SK-N-SH (cell line): ENCODE measurements around the gene PRKN. TPM values are rescaled to one million over a fixed set of nuclear protein-coding genes. Genes with fewer than 3 reads are reported as not detected.

Source experiments
- CTCF ChIA-PET: fragments of 300-600, 350-600 bp; formaldehyde crosslinking; extraction: SDS; loops from one replicate; lab custom pipeline; 2021; lab: Yijun Ruan, JAX
- POLR2A ChIA-PET: fragments of 350-600 bp; sonication (Branson Sonifier 250); formaldehyde crosslinking; extraction: SDS; loops from one replicate; lab custom pipeline; 2020; ENCODE audit warnings: antibody characterized with exemption, inconsistent platforms; lab: Yijun Ruan, JAX
- DNase-seq: peaks from one replicate; pipeline ENCODE4 v3.0.0; 2012
- H2AFZ ChIP-seq: fragments of 200-600 bp; sonication (generic); 2 replicates; pipeline ENCODE4 v1.8.1; 2016; ENCODE audit warnings: antibody characterized with exemption, mild to moderate bottlenecking, low read depth
- H3F3A ChIP-seq: fragments of 200-600 bp; sonication (generic); replicated peaks from 2 replicates; pipeline ENCODE3; 2016; ENCODE audit warnings: antibody characterized with exemption, mild to moderate bottlenecking; ENCODE audit not compliant: insufficient read depth
- H3K27ac ChIP-seq, 2 experiments: fragments of 200-500 bp in 1 of 2; fragments of 200-600 bp in 1 of 2; sonication (Bioruptor generic) in 1 of 2; sonication (generic), shearing (Covaris generic) in 1 of 2; 2 replicates each; pipeline versions ENCODE4 v1.5.1 to v1.6.1; 2014 to 2016; ENCODE audit warnings: low read depth in 2 of 2, inconsistent platforms in 1 of 2, low read length in 1 of 2, mild to moderate bottlenecking in 1 of 2, mixed read lengths in 1 of 2
- H3K27me3 ChIP-seq: fragments of 200-600 bp; sonication (generic), shearing (Covaris generic); 2 replicates; pipeline ENCODE4 v1.6.1; 2016; ENCODE audit warnings: mixed run types; ENCODE audit not compliant: insufficient read depth
- H3K36me3 ChIP-seq, 2 experiments: fragments of 200-500 bp in 1 of 2; fragments of 200-600 bp in 1 of 2; sonication (Bioruptor generic) in 1 of 2; sonication (generic) in 1 of 2; replicated peaks in 1 of 2; 2 replicates each; pipeline versions ENCODE3 to v1.5.1; 2014 to 2016; ENCODE audit warnings: low read length in 1 of 2, mild to moderate bottlenecking in 1 of 2; ENCODE audit not compliant: insufficient read depth in 2 of 2, control insufficient read depth in 1 of 2
- H3K4me1 ChIP-seq, 2 experiments: fragments of 200-500 bp in 1 of 2; fragments of 200-600 bp in 1 of 2; sonication (Bioruptor generic) in 1 of 2; sonication (generic), shearing (Covaris generic) in 1 of 2; 2 replicates each; pipeline versions ENCODE4 v1.5.1 to v1.6.1; 2014 to 2016; ENCODE audit warnings: low read depth in 1 of 2, low read length in 1 of 2, mixed run types in 1 of 2; ENCODE audit not compliant: insufficient read depth in 2 of 2, control insufficient read depth in 1 of 2
- H3K4me2 ChIP-seq: fragments of 200-600 bp; sonication (generic), shearing (Covaris generic); 2 replicates; pipeline ENCODE4 v1.6.1; 2017; ENCODE audit warnings: mixed run types
- H3K4me3 ChIP-seq, 2 experiments: fragments of 200-500 bp in 1 of 2; fragments of 200-600 bp in 1 of 2; sonication (Bioruptor generic) in 1 of 2; sonication (generic), shearing (Covaris generic) in 1 of 2; 2 replicates each; pipeline versions ENCODE4 v1.5.1 to v1.8.1; 2014 to 2016; ENCODE audit warnings: low read depth in 2 of 2, inconsistent platforms in 1 of 2, low read length in 1 of 2, mild to moderate bottlenecking in 1 of 2, mixed read lengths in 1 of 2, moderate library complexity in 1 of 2
- H3K79me2 ChIP-seq: fragments of 200-600 bp; sonication (generic); 2 replicates; pipeline ENCODE4 v1.8.1; 2017; ENCODE audit warnings: mild to moderate bottlenecking; ENCODE audit not compliant: insufficient read depth
- H3K9ac ChIP-seq: fragments of 200-600 bp; sonication (generic); 2 replicates; pipeline ENCODE4 v1.6.1; 2017; ENCODE audit warnings: mixed run types
- H3K9me2 ChIP-seq: fragments of 200-600 bp; sonication (generic); 2 replicates; pipeline ENCODE4 v1.6.1; 2017; ENCODE audit warnings: mixed run types
- H3K9me3 ChIP-seq: fragments of 200-600 bp; sonication (generic); 2 replicates; pipeline ENCODE4 v1.6.1; 2017; ENCODE audit warnings: mixed run types, mild to moderate bottlenecking, moderate library complexity
- H4K20me1 ChIP-seq: fragments of 200-600 bp; sonication (generic); 2 replicates; pipeline ENCODE4 v1.6.1; 2017; ENCODE audit warnings: mild to moderate bottlenecking, mixed run types; ENCODE audit not compliant: insufficient read depth
- ELF1 ChIP-seq: IDR thresholded peaks from 2 replicates; pipeline ENCODE4 v1.4.0; 2012
- EP300 ChIP-seq, 2 experiments: IDR thresholded peaks; 2 replicates each; pipeline versions ENCODE4 v1.4.0 to v1.6.1; 2012; ENCODE audit warnings: borderline replicate concordance in 1 of 2, low read depth in 1 of 2, low read length in 1 of 2
- EZH2phosphoT487 ChIP-seq: fragments of 200-600 bp; sonication (generic); IDR thresholded peaks from 2 replicates; pipeline ENCODE4 v1.6.1; 2017; ENCODE audit warnings: low read depth, mixed run types, mild to moderate bottlenecking, antibody characterized with exemption, moderate library complexity, borderline replicate concordance
- FOSL2 ChIP-seq: IDR thresholded peaks from 2 replicates; pipeline ENCODE4 v1.4.0; 2012; ENCODE audit warnings: low read depth, mild to moderate bottlenecking, moderate library complexity, borderline replicate concordance
- FOXM1 ChIP-seq: IDR thresholded peaks from 2 replicates; pipeline ENCODE4 v1.4.0; 2012; ENCODE audit warnings: low read depth, mild to moderate bottlenecking
- MEF2A ChIP-seq: IDR thresholded peaks from 2 replicates; pipeline ENCODE4 v1.4.0; 2012; ENCODE audit warnings: low read depth, borderline replicate concordance
- MXI1 ChIP-seq: IDR thresholded peaks from 2 replicates; pipeline ENCODE4 v1.6.1; 2012; ENCODE audit warnings: mild to moderate bottlenecking, low read depth, low read length, improper control_type of control experiment
- RAD21 ChIP-seq: IDR thresholded peaks from 2 replicates; pipeline ENCODE4 v1.6.1; 2012; ENCODE audit warnings: mild to moderate bottlenecking, low read length
- RCOR1 ChIP-seq: fragments of 150-350 bp; IDR thresholded peaks from 2 replicates; pipeline ENCODE4 v1.6.1; 2017; ENCODE audit warnings: antibody characterized with exemption, low read length
- SIN3A ChIP-seq: IDR thresholded peaks from 2 replicates; pipeline ENCODE4 v1.6.1; 2012; ENCODE audit warnings: low read depth, mild to moderate bottlenecking, low read length, moderate library complexity, borderline replicate concordance
- TAF1 ChIP-seq: IDR thresholded peaks from 2 replicates; pipeline ENCODE4 v1.6.1; 2012; ENCODE audit warnings: low read depth, mild to moderate bottlenecking, low read length, moderate library complexity, borderline replicate concordance
- TCF12 ChIP-seq: IDR thresholded peaks from 2 replicates; pipeline ENCODE4 v1.4.0; 2012
- TEAD4 ChIP-seq: IDR thresholded peaks from 2 replicates; pipeline ENCODE4 v1.4.0; 2012; ENCODE audit warnings: mild to moderate bottlenecking, borderline replicate concordance; ENCODE audit not compliant: insufficient read depth
- WGBS: methylation state at CpG from one replicate; pipeline ENCODE4 v1.1.6; 2017; ENCODE audit warnings: low lambda C conversion rate; 5-methylcytosine and 5-hydroxymethylcytosine counted together
- polyA plus RNA-seq, 3 experiments: library from polyadenylated mRNA; depleted of rRNA; stranded (reverse); fragments of >200 nt; gene quantifications; 2 replicates each; pipeline ENCODE4 v1.2.3, GENCODE V29; 2012
- TF ChIP-seq, protein P1 (sequence below): IDR thresholded peaks from 2 replicates; pipeline ENCODE4 v1.6.1; 2012; ENCODE audit warnings: mild to moderate bottlenecking, low read depth, low read length, moderate library complexity
- TF ChIP-seq, protein P2 (sequence below): IDR thresholded peaks from 2 replicates; pipeline ENCODE4; 2012
- TF ChIP-seq, protein P3 (sequence below): fragments of 150-350 bp; IDR thresholded peaks from 2 replicates; pipeline ENCODE4 v1.6.1; 2017; ENCODE audit warnings: antibody characterized with exemption, low read length, low read depth, borderline replicate concordance

PRKN gene
- polyA plus RNA-seq, 1 of the 3 experiments (the other 2 are of a cell fraction) = 0.76 TPM

GRCh38 chr6:162046324-162046723, 681.2 kb downstream of the PRKN start:
- Histone ChIP-seq H3K4me1 (no peaks in the 10 kb centered on the region), H3K9me3 (no peaks in the 10 kb centered on the region), H3K27ac (no peak overlapping the region), H3K36me3 (no peaks in the 10 kb centered on the region), H2AFZ (no peak overlapping the region), H3K27me3 (no peaks in the 10 kb centered on the region), H3K79me2 (no peaks in the 10 kb centered on the region), H4K20me1 (no peaks in the 10 kb centered on the region), H3K4me2 (no peak overlapping the region), H3F3A (no peaks in the 10 kb centered on the region), H3K9ac (no peak overlapping the region), H3K9me2 (no peaks in the 10 kb centered on the region), H3K4me3 (no peak overlapping the region)
- POLR2A ChIA-PET = no interaction called here
- TF ChIP-seq TCF12 (no peak), FOXM1 (no peak), FOSL2 (no peak), EZH2phosphoT487 (no peak), TAF1 (no peak), ELF1 (no peak), TEAD4 (no peak)
- TF ChIP-seq, protein P1, sequence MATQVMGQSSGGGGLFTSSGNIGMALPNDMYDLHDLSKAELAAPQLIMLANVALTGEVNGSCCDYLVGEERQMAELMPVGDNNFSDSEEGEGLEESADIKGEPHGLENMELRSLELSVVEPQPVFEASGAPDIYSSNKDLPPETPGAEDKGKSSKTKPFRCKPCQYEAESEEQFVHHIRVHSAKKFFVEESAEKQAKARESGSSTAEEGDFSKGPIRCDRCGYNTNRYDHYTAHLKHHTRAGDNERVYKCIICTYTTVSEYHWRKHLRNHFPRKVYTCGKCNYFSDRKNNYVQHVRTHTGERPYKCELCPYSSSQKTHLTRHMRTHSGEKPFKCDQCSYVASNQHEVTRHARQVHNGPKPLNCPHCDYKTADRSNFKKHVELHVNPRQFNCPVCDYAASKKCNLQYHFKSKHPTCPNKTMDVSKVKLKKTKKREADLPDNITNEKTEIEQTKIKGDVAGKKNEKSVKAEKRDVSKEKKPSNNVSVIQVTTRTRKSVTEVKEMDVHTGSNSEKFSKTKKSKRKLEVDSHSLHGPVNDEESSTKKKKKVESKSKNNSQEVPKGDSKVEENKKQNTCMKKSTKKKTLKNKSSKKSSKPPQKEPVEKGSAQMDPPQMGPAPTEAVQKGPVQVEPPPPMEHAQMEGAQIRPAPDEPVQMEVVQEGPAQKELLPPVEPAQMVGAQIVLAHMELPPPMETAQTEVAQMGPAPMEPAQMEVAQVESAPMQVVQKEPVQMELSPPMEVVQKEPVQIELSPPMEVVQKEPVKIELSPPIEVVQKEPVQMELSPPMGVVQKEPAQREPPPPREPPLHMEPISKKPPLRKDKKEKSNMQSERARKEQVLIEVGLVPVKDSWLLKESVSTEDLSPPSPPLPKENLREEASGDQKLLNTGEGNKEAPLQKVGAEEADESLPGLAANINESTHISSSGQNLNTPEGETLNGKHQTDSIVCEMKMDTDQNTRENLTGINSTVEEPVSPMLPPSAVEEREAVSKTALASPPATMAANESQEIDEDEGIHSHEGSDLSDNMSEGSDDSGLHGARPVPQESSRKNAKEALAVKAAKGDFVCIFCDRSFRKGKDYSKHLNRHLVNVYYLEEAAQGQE = no peak
- TF ChIP-seq, protein P2, sequence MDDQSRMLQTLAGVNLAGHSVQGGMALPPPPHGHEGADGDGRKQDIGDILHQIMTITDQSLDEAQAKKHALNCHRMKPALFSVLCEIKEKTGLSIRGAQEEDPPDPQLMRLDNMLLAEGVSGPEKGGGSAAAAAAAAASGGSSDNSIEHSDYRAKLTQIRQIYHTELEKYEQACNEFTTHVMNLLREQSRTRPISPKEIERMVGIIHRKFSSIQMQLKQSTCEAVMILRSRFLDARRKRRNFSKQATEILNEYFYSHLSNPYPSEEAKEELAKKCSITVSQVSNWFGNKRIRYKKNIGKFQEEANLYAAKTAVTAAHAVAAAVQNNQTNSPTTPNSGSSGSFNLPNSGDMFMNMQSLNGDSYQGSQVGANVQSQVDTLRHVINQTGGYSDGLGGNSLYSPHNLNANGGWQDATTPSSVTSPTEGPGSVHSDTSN = no peak
- no peak for DNase-seq
- 69% methylated on average over 5 of the region's 5 CpGs for WGBS
- CTCF ChIA-PET = no interaction called here

DNA sequence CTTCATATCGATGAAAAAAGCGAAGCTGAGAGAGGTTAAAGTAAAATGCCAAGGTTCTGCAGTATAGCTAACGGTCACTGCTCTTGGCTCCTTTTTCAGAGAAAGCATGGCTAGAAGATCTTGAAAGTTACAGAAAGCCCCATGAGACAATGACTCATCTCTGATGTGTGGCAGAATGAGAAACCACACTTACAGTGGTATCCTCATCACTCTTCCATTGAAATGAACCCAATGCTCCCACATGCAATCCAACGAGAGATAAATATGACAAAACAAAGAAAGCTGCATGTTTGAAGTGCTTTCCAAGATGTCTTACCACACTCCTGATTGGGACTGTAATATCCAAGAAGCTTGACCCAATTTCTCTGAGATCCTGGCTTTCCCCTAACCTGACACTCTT, 694.9 kb downstream of the PRKN start:
- no peaks in the 10 kb centered on the region for H3F3A ChIP-seq
- H3K4me3 ChIP-seq = no peak overlapping the region
- no peaks in the 10 kb centered on the region for H3K9me2 ChIP-seq
- H3K36me3 ChIP-seq = no peaks in the 10 kb centered on the region
- H3K4me2 ChIP-seq = no peak overlapping the region
- 47% methylated on average over 4 of the region's 4 CpGs for WGBS
- H3K9me3 ChIP-seq = no peaks in the 10 kb centered on the region
- peaks cover 0 to 5% of the 10 kb centered on the region in 2 experiments; a peak in 1 of 4 replicates for H3K4me1 ChIP-seq
- H2AFZ ChIP-seq = no peak overlapping the region
- no peak for DNase-seq
- no peaks in the 10 kb centered on the region for H3K27me3 ChIP-seq
- ChIA-PET CTCF (no interaction called here), POLR2A (no interaction called here)
- H3K27ac ChIP-seq = no peak overlapping the region
- no peak overlapping the region for H3K9ac ChIP-seq
- H4K20me1 ChIP-seq = no peaks in the 10 kb centered on the region
- H3K79me2 ChIP-seq = no peaks in the 10 kb centered on the region
- no peak for TF ChIP-seq RAD21
- no peak for TF ChIP-seq FOXM1
- no peak for TF ChIP-seq TEAD4
- TF ChIP-seq, protein P3, sequence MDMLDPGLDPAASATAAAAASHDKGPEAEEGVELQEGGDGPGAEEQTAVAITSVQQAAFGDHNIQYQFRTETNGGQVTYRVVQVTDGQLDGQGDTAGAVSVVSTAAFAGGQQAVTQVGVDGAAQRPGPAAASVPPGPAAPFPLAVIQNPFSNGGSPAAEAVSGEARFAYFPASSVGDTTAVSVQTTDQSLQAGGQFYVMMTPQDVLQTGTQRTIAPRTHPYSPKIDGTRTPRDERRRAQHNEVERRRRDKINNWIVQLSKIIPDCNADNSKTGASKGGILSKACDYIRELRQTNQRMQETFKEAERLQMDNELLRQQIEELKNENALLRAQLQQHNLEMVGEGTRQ = no peak
- TF ChIP-seq, protein P1 = no peak
- no peak for TF ChIP-seq ELF1
- no peak for TF ChIP-seq SIN3A
- no peak for TF ChIP-seq EP300 (IDR thresholded peaks at IDR 0.05; ENCODE audit: borderline replicate concordance in 1 of 2, low read depth in 1 of 2, low read length in 1 of 2)
- TF ChIP-seq, protein P2 = no peak
- no peak for TF ChIP-seq FOSL2
- TF ChIP-seq MXI1 = no peak
- no peak for TF ChIP-seq RCOR1
- TF ChIP-seq MEF2A = no peak
- TF ChIP-seq TCF12 = no peak
